Spleen (tissue), 7 donors: ENCODE data around the gene JAZF1.

Experiments
- CTCF ChIP-seq, 11 experiments: fragments of 200-600 bp in 7 of 11; fragments of 450-650 bp in 4 of 11; sonication (generic) in 4 of 11; IDR thresholded peaks in 8 of 11; conservative IDR thresholded peaks in 3 of 11; 1 replicate in 7 of 11; 2 replicates in 4 of 11; pipeline versions ENCODE4 v1.4.0 to v1.8.0; 2016 to 2021; ENCODE audit warnings: antibody characterized with exemption in 11 of 11, inconsistent platforms in 4 of 11, mild to moderate bottlenecking in 1 of 11
- POLR2A ChIP-seq, 3 donors: fragments of 450-650 bp; IDR thresholded peaks; one replicate each; pipeline ENCODE4 v1.5.1; 2017; ENCODE audit warnings: antibody characterized with exemption in 3 of 3, mild to moderate bottlenecking in 1 of 3
- donor health status: DM: no; HTN: no; CAD: no; lungs with moderate emphysema.
- donor health status: DM: no; HTN: no; CAD: no.
- donor health status: DM: no; HTN: no; CAD: no.

- no peak for TF ChIP-seq CTCF (IDR thresholded peaks at IDR 0.05 in 8 of 11, conservative IDR thresholded peaks at IDR 0.05 in 3 of 11)
- no peak for TF ChIP-seq POLR2A (IDR thresholded peaks at IDR 0.05)
These were observed 72.6 kb downstream of the JAZF1 start for GRCh38 chr7:28107960-28108359.
